ENCODE measurements around the gene SLC2A2. TPM values are rescaled to one million over a fixed set of nuclear protein-coding genes. Genes with fewer than 3 reads are reported as not detected.

Gene SLC2A2
- total RNA-seq, 1 donor = under 0.01 TPM

DNA sequence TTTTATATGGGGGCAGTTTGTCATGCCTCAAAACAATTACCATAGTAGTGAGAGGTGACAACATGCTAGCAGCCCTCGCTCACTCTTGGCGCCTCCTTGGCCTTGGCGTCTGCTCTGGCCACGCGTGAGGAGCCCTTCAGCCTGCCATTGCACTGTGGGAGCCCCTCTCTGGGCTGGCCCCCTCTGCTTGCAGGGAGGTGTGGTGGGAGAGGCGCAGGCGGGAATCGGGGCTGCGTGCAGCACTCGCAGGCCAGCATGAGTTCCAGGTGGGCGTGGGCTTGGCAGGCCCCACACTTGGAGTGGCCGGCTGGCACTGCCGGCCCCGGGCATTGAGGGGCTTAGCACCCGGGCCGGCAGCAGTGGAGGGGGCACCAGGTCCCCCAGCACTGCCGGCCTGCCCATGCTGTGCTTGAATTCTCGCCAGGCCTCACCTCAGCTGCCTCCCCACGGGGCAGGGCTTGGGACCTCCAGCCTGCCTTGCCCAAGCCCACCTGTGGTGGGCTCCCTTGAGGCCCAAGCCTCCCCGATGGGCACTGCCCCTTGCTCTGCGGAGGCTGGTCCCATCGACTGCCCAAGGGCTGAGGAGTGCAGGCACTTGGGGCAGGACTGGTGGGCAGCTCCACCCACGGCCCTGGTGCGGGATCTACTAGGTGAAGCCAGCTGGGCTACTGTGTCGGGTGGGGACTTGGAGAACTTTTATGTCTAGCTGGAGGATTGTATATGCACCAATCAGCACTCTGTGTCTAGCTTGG is 79.3 kb downstream of the SLC2A2 start:
- DNase-seq (ENCODE audit: low read depth) = no peak
- TF ChIP-seq, protein P1, sequence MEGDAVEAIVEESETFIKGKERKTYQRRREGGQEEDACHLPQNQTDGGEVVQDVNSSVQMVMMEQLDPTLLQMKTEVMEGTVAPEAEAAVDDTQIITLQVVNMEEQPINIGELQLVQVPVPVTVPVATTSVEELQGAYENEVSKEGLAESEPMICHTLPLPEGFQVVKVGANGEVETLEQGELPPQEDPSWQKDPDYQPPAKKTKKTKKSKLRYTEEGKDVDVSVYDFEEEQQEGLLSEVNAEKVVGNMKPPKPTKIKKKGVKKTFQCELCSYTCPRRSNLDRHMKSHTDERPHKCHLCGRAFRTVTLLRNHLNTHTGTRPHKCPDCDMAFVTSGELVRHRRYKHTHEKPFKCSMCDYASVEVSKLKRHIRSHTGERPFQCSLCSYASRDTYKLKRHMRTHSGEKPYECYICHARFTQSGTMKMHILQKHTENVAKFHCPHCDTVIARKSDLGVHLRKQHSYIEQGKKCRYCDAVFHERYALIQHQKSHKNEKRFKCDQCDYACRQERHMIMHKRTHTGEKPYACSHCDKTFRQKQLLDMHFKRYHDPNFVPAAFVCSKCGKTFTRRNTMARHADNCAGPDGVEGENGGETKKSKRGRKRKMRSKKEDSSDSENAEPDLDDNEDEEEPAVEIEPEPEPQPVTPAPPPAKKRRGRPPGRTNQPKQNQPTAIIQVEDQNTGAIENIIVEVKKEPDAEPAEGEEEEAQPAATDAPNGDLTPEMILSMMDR (IDR thresholded peaks at IDR 0.05; ENCODE audit: insufficient read depth, low read depth, low read length) = no peak

More for the DNA sequence above, 79.3 kb downstream of the SLC2A2 start:
- no peak overlapping the region for H3K4me3 ChIP-seq (ENCODE audit: low read depth, low read length)

Small RNA genes lying within 50 kb of the gene (small RNA-seq; reads per million reads assigned to genes)
- not detected for gene RNU1-70P

Other genes with a start within 250 kb of the SLC2A2 start
- 126 and 218 TPM in 2 replicates for gene RPL22L1, start 156.5 kb downstream of the SLC2A2 start, total RNA-seq
- gene EIF5A2, start 118.1 kb downstream of the SLC2A2 start, total RNA-seq = 12.2 and 18.1 TPM in 2 replicates

All from fibroblast of villous mesenchyme (primary cell).